Measurements from ENCODE around the gene FGF2. TPM values are rescaled to one million over a fixed set of nuclear protein-coding genes. Genes with fewer than 3 reads are reported as not detected.
"Not testable (repeated sequence)": the region's sequence is repeated elsewhere in the genome, so short reads cannot be mapped to it uniquely, and the experiment has no call there.

The FGF2 gene
- total RNA-seq, 1 experiment from 2014 or later: 13.0 TPM

DNA sequence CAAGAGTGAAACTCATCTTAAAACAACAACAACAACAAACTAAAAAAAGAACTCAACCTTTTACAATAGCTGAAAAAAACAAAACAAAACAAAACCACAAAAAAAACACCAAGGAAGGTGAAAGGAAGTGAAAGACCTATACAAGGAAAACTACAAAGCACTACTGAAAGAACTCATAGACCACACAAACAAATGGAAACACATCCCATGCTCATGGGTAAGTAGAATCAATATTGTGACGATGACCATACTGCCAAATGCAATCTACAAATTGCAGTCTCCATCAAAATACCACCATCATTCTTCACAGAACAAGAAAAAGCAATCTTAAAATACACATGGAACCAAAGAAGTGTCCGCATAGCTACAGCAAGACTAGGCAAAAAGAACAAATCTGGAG is 41.5 kb upstream of the FGF2 start:
- Histone ChIP-seq H3K4me3 (ENCODE audit: low read depth, low read length, poor library complexity, severe bottlenecking) (no peak overlapping the region), H3K4me1 (ENCODE audit: insufficient read depth, low read length, poor library complexity, severe bottlenecking) (peaks cover 3% of the 10 kb centered on the region), H3K36me3 (ENCODE audit: insufficient read depth, low read length, poor library complexity, severe bottlenecking) (no peaks in the 10 kb centered on the region), H3K27me3 (replicated peaks; ENCODE audit: insufficient read depth, low read depth, low read length, poor library complexity) (no peaks in the 10 kb centered on the region), H3K9me3 (ENCODE audit: low read depth, low read length, poor library complexity, severe bottlenecking) (no peaks in the 10 kb centered on the region), H3K27ac (ENCODE audit: low read depth, low read length, poor library complexity, severe bottlenecking) (no peak overlapping the region)
- ChIA-PET CTCF (no interaction called here), POLR2A (ENCODE audit: low non-redundant PET) (no interaction called here)
- DNase-seq (ENCODE audit: low spot score): no peak
- no TSS peak for BruUV-seq (replicated peaks)
- TF ChIP-seq EZH2 (IDR thresholded peaks at IDR 0.05; ENCODE audit: borderline replicate concordance, low read depth, low read length, poor library complexity, severe bottlenecking): no peak
- TF ChIP-seq, protein P1, sequence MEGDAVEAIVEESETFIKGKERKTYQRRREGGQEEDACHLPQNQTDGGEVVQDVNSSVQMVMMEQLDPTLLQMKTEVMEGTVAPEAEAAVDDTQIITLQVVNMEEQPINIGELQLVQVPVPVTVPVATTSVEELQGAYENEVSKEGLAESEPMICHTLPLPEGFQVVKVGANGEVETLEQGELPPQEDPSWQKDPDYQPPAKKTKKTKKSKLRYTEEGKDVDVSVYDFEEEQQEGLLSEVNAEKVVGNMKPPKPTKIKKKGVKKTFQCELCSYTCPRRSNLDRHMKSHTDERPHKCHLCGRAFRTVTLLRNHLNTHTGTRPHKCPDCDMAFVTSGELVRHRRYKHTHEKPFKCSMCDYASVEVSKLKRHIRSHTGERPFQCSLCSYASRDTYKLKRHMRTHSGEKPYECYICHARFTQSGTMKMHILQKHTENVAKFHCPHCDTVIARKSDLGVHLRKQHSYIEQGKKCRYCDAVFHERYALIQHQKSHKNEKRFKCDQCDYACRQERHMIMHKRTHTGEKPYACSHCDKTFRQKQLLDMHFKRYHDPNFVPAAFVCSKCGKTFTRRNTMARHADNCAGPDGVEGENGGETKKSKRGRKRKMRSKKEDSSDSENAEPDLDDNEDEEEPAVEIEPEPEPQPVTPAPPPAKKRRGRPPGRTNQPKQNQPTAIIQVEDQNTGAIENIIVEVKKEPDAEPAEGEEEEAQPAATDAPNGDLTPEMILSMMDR (conservative IDR thresholded peaks at IDR 0.05; ENCODE audit: low read depth, low read length): no peak
- intact Hi-C loops (cut with micrococcal nuclease; ENCODE audit: unreplicated experiment): no loop called here

DNA sequence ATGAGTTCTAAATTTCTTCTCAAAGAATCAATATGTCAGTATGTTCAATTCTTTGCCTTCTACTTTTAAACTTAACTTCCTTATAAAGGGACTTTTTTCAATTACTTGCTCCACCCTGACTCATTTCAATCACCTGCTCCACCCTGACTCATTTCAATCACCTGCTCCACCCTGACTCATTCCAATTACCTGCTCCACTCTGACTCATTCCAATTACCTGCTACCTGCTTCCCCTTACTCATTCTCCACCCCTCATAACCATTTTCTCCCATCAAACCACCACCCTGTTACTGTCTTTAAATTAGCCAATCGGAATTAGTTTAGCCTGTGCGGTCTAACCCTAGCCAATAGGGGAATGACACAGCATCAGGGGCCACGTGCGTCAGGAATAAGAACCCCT is 40.3 kb upstream of the FGF2 start:
- H3K9me3 ChIP-seq (ENCODE audit: low read depth, low read length, poor library complexity, severe bottlenecking); H3K27ac ChIP-seq (ENCODE audit: low read depth, low read length, poor library complexity, severe bottlenecking); POLR2A ChIA-PET (ENCODE audit: low non-redundant PET); H3K27me3 ChIP-seq (replicated peaks; ENCODE audit: insufficient read depth, low read depth, low read length, poor library complexity); H3K4me1 ChIP-seq (ENCODE audit: insufficient read depth, low read length, poor library complexity, severe bottlenecking); DNase-seq (ENCODE audit: low spot score); intact Hi-C loops (cut with micrococcal nuclease; ENCODE audit: unreplicated experiment); BruUV-seq (replicated peaks); CTCF ChIA-PET; H3K36me3 ChIP-seq (ENCODE audit: insufficient read depth, low read length, poor library complexity, severe bottlenecking); H3K4me3 ChIP-seq (ENCODE audit: low read depth, low read length, poor library complexity, severe bottlenecking): not testable (repeated sequence)

DNA sequence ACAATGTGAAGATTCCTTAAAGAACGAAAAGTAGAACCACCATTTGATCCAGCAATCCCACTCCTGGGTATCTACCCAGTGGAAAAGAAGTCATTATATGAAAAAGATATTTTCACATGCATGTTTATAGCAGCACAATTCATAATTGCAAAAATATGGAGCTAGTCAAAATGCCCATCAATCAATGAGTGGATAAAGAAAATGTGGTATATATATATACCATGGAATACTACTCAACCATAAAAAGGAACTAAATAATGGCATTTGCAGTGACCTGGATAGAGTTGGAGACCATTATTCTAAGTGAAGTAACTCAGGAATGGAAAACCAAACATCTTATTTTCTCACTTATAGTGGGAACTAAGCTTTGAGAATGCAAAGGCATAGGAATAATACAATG is 39.7 kb upstream of the FGF2 start:
- intact Hi-C loops (cut with micrococcal nuclease; ENCODE audit: unreplicated experiment); H3K27ac ChIP-seq (ENCODE audit: low read depth, low read length, poor library complexity, severe bottlenecking); H3K36me3 ChIP-seq (ENCODE audit: insufficient read depth, low read length, poor library complexity, severe bottlenecking); DNase-seq (ENCODE audit: low spot score); H3K27me3 ChIP-seq (replicated peaks; ENCODE audit: insufficient read depth, low read depth, low read length, poor library complexity); BruUV-seq (replicated peaks); CTCF ChIA-PET; H3K4me3 ChIP-seq (ENCODE audit: low read depth, low read length, poor library complexity, severe bottlenecking); POLR2A ChIA-PET (ENCODE audit: low non-redundant PET); H3K9me3 ChIP-seq (ENCODE audit: low read depth, low read length, poor library complexity, severe bottlenecking); H3K4me1 ChIP-seq (ENCODE audit: insufficient read depth, low read length, poor library complexity, severe bottlenecking): not testable (repeated sequence)

DNA sequence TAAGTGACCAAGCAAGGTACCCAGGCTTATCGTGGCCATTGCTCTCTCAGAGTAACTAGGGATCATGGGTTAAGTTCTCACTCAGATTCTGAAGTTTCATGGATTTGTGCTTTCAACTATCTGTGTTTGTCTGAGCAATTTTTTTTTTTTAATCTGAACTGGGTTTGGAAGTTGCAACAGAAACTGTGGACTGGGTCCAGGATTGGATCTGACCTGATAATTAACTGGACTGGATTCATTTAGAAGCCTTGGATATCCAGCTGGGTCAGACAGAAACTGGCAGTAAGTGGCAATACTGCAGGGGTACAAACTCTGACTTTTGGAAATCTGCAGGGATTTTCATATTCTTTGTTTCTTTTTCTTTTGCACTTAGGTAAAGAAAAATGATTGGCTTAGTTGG is 38.7 kb upstream of the FGF2 start:
- POLR2A ChIA-PET (ENCODE audit: low non-redundant PET): no interaction called here
- peaks cover 7% of the 10 kb centered on the region for H3K4me1 ChIP-seq (ENCODE audit: insufficient read depth, low read length, poor library complexity, severe bottlenecking)
- H3K9me3 ChIP-seq (ENCODE audit: low read depth, low read length, poor library complexity, severe bottlenecking): no peaks in the 10 kb centered on the region
- no peaks in the 10 kb centered on the region for H3K36me3 ChIP-seq (ENCODE audit: insufficient read depth, low read length, poor library complexity, severe bottlenecking)
- intact Hi-C loops (cut with micrococcal nuclease; ENCODE audit: unreplicated experiment): no loop called here
- CTCF ChIA-PET: no interaction called here
- H3K27me3 ChIP-seq (replicated peaks; ENCODE audit: insufficient read depth, low read depth, low read length, poor library complexity): no peaks in the 10 kb centered on the region
- no TSS peak for BruUV-seq (replicated peaks)
- H3K4me3 ChIP-seq (ENCODE audit: low read depth, low read length, poor library complexity, severe bottlenecking): no peak overlapping the region
- DNase-seq (ENCODE audit: low spot score): no peak
- no peak overlapping the region for H3K27ac ChIP-seq (ENCODE audit: low read depth, low read length, poor library complexity, severe bottlenecking)
- TF ChIP-seq, protein P1 (conservative IDR thresholded peaks at IDR 0.05; ENCODE audit: low read depth, low read length): no peak
- TF ChIP-seq EZH2 (IDR thresholded peaks at IDR 0.05; ENCODE audit: borderline replicate concordance, low read depth, low read length, poor library complexity, severe bottlenecking): no peak
